HG02763 (cell line): ENCODE data around the gene WDFY4.

ENCODE experiments used
- ATAC-seq: cut with Tn5 transposase; IDR thresholded peaks from one replicate; pipeline ENCODE4 v1.9.1; 2021; ENCODE audit warnings: mild to moderate bottlenecking, moderate library complexity; ENCODE audit not compliant: unreplicated experiment

WDFY4 gene

GRCh38 chr10:48684463-48684791 is 246 bp upstream of the WDFY4 start:
- ATAC-seq, result no peak

DNA sequence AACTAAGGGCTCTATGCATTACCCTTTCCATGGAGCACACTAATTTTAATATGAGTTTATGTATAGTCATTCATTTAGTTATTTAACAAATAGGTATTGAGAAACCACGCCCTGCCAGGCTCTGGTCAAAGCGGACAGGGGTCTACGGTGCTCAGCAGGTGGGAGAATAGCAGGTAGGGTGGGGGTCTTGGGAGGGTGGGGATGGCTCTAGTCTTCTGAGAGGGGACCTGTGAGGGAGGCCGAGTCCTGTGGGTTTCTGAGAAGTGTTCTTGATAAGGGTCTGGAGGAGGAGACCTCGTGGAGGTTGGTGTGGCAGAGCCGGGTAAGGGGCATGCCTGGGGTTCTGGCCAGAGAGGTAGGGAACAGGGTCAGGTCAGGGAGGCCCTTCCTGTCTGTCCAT is 1.1 kb downstream of the WDFY4 start:
- ATAC-seq, result no peak

GRCh38 chr10:48690791-48691660 is 6.4 kb downstream of the WDFY4 start:
- no peak for ATAC-seq

GRCh38 chr10:48691812-48692528 is 7.3 kb downstream of the WDFY4 start:
- no peak for ATAC-seq

- no peak for ATAC-seq
Observed at GRCh38 chr10:48692748-48693147, 8.1 kb downstream of the WDFY4 start.

DNA sequence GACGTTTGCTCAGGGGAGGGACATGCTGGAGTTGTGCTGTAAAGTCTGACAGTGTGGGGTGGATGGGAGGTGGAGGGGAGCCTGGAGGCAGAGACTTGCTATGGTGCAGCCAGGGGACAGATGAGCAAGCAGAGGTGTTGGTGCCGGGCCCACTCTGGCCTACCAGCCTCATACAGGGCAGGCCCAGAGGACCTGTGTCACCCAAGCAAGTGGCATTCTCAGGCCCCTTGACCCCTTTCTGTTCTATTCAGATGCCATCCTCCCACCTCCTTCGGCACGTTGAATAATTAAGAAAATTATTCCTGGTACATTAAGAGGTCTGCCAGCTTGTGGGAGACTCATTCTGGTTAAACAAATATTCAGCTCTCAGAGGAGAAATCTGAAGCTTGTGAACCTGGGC is 8.5 kb downstream of the WDFY4 start:
- no peak for ATAC-seq

DNA sequence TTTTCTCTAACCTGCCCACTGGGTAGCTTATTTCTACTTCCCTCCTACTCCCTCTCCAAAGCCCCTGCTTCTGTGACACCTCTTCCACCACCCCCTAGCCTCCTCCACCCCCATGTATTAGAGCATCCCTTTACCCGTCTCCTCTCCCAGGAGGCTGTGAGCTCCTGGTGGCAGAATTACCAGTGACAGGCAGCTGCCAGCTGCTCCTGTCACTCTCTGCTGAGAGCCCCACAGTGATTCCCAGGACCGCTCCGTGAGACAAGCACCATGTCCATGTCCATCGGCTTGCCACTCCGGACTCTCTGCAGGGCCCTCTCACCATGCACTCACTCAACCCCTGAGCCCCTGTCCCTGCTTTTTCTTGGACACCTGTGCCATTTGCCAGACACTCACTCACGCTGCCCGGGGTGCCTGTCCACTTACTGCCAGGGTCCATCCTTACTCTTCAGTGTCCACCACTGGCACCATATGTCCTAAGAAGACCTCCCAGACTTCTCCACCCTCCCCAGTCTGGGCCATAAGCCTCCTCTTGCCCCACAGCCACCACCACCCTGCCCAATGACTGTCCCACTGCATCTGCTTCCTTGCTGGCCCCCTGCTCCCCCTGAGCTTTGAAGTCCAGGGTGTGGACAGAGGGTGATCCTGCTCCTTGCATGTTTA is 9.8 kb downstream of the WDFY4 start:
- no peak for ATAC-seq

GRCh38 chr10:48695636-48696534 is 11.2 kb downstream of the WDFY4 start:
- ATAC-seq, result no peak

GRCh38 chr10:48696535-48696873 is 11.8 kb downstream of the WDFY4 start:
- ATAC-seq, result no peak

DNA sequence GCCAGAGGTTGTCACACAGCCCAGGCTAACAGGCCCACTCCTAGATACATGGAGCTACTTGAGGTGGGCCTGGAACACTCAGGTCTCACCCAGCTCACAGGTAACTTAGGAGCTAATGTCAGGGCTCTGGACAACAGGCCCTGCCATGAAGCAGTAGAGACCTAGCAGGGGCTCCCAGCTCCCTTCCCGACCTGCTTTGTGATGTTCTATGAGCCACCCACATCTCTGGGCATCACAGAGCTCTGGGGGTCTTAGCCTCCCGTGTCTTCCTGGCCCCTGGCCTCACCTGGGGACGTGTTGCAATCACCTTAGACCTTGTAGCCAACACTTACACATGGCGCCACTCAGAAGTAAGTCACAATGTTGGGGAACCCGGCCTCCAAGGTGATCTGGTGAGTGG is 12.4 kb downstream of the WDFY4 start:
- no peak for ATAC-seq

DNA sequence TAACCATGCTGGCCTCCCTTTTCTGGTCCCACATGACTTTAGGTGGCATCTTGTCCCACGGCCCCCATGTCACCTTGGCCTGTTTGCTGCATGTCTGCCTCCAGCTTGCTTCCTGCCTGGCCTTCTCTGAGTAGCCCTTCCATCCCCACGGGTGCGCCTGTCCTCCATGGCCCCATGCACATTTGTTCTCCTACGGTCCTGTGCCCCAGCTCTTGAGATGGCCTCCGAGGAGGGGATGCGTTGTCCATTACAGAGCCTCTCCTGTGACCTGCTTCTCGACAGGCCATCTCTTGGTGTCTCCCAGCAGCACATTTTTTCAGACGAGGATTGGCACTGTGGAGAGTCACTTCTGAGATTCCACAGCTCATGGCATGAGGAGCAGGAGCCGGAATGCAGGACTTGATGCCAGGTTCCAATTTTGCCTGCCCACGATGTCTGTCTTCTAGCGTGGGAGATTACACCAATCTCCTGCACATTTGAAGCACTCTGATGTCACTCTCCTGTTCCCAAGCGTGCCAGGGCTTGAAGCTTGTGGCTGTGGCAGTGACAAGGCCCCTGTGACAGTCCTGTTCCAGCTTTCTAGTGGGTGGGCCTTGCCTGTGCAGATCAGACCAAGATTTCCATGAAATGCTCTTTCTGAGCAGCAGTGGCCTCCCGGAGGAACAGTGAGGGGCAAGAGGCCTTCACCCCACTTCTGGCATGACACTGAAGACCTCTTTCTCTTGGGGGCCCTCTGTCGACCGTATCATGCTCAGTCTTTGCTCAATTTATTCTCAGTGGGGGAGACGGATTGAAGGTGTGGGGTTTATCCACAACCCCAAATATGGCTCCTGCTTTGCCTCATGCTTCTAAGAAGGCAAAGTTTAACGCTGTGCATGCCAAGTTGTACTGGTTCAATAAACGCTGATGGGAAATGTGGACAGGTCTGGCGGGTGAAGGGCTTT is 13.4 kb downstream of the WDFY4 start:
- ATAC-seq, result no peak

DNA sequence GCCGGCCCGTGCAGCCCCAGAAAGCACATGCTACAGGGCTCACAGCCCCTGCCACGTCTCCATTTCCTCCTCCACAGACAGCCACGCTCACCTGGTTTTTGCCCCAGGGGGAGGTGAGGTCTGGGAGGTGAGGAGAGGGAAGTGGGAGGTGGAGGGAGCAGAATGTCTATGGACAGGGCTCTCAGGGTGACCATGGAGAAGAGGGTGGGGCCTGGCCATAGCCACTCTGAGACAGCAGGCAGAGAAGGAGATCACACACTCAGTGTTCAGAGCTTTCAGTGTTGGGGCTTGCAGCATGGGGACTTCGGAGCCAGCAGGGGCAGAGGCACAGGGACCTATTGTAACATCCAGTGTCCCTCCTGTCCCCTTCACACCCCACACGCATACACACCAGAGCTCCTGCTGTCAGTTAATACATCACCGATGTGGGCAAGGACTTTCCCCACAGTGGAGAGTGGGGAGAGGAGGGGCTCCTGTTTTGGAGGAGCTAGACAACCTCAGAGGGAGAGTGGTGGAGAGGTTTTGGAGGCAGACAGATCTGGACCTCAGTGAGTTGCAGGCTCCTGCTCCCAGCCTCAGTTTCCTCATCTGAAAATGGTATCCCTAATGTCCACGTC is 14.4 kb downstream of the WDFY4 start:
- ATAC-seq, result no peak

- ATAC-seq, result no peak
Observed at GRCh38 chr10:48700071-48700470, 15.4 kb downstream of the WDFY4 start.

GRCh38 chr10:48700493-48700892 is 15.8 kb downstream of the WDFY4 start:
- ATAC-seq, result no peak

- ATAC-seq, result no peak
Observed at GRCh38 chr10:48701139-48701901, 16.6 kb downstream of the WDFY4 start.

DNA sequence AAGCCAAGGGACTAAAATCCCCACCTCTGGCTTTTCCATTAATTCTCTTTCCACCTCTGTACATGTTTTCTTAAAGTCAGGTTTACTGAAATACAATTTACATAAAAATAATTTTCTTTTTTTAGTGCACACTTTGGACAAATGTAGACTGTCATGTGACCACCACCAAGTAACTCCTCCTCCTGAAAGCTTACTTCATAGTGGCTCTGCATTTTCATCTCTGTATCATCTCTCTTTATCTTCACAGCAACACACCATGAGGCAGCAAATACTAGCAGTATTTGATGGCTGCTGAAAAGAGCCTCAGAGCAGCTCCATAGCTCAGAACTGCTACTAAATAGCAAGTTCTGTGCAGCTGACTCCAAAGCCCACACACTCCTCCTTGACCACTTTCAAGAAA is 17.3 kb downstream of the WDFY4 start:
- ATAC-seq, result no peak

GRCh38 chr10:48703531-48704122 is 19.0 kb downstream of the WDFY4 start:
- ATAC-seq, result no peak

DNA sequence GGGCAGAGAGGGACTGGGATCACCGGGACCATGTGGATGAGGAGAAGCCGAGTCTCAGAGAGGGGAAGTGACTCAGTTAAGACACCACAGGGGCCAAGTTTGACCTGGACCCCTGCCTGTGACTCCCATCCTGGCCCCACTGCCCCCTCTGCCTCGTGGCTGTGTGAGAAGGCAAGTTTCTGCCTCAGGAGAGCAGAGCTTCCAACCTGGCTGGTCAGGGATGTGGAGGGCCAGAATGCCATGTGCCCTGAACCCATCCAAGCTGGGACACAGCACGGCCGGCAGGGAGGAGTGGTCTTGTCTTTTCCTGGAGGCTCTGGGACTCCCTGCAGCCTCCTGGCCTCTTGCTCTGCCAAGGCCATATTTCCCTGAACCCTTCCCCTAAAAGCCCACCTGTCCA is 19.5 kb downstream of the WDFY4 start:
- ATAC-seq, result no peak
